ENCODE results near the gene RING1.
A peak's percentile ranks its signal among the peaks of the same experiment; 100 is the strongest.

The RING1 gene

DNA sequence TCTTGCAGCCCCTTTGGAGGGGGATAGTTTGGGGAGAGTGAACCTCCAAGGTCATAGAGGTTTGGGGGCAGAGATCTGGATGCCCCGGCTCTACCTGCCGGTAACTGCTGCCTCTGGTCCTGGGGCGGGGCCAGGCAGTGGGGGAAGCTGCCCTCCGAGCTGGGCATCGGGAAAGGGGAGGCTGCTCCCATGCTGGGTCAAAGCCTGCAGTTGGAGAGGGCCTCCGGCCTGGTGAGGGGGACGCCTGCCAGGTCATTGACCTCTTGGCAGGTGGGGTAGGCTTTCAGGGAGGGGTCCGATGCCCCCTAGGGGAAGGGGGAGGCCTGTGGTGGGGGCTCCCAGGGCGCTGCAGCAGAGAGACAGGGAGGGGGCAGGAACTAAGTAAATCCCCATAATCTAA lies 23.1 kb upstream of the RING1 start:
- Histone ChIP-seq H3K9me3 (ENCODE audit: control insufficient read depth in 2 of 2, low read length in 2 of 2) (no peaks in the 10 kb centered on the region), H3K4me1 (ENCODE audit: control insufficient read depth in 2 of 2, insufficient read depth in 2 of 2, low read length in 2 of 2) (no peaks in the 10 kb centered on the region), H3K36me3 (ENCODE audit: control insufficient read depth in 2 of 2, insufficient read depth in 2 of 2, low read length in 2 of 2) (no peaks in the 10 kb centered on the region), H3K4me3 (ENCODE audit: low read length in 2 of 2) (no peak overlapping the region), H3K27me3 (ENCODE audit: control insufficient read depth in 2 of 2, insufficient read depth in 2 of 2, low read length in 2 of 2) (peaks cover 4 to 7% of the 10 kb centered on the region in 2 donors), H3K9ac (ENCODE audit: low read depth in 1 of 2, low read length in 2 of 2) (no peak overlapping the region), H3K27ac (ENCODE audit: low read depth in 2 of 2, low read length in 2 of 2) (no peak overlapping the region)

DNA sequence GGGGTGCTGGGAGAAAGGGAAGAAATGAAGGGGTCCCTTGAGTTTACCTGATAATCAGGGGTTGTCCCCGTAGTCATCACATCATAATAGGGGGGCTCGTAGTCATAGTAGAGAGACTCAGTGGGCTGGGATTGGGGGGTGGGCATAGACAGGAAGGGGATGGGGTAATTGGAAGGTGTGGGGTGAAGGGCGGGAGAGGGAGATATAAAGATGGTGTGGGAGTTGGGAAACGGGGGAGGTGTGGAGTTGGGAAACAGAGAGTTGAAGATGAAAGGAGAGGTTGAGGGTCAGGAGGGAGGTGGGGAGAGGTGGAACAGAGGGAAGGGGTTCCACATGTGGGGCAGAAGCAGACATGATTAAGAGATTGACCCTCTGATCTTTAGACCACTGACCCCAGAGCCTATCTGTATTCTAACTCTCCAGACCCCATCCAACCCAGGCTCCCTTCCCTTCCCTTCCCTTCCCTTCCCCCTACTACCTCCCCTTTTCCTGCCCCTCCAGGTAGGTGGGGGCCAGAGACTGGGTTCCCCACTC lies 22.6 kb upstream of the RING1 start:
- H3K36me3 ChIP-seq (ENCODE audit: control insufficient read depth in 2 of 2, insufficient read depth in 2 of 2, low read length in 2 of 2) = no peaks in the 10 kb centered on the region
- no peak overlapping the region for H3K27ac ChIP-seq (ENCODE audit: low read depth in 2 of 2, low read length in 2 of 2)
- no peaks in the 10 kb centered on the region for H3K4me1 ChIP-seq (ENCODE audit: control insufficient read depth in 2 of 2, insufficient read depth in 2 of 2, low read length in 2 of 2)
- H3K27me3 ChIP-seq (ENCODE audit: control insufficient read depth in 2 of 2, insufficient read depth in 2 of 2, low read length in 2 of 2) = peaks cover 8% of the 10 kb centered on the region in 2 donors
- no peak overlapping the region for H3K4me3 ChIP-seq (ENCODE audit: low read length in 2 of 2)
- H3K9ac ChIP-seq (ENCODE audit: low read depth in 1 of 2, low read length in 2 of 2) = no peak overlapping the region
- no peaks in the 10 kb centered on the region for H3K9me3 ChIP-seq (ENCODE audit: control insufficient read depth in 2 of 2, low read length in 2 of 2)

DNA sequence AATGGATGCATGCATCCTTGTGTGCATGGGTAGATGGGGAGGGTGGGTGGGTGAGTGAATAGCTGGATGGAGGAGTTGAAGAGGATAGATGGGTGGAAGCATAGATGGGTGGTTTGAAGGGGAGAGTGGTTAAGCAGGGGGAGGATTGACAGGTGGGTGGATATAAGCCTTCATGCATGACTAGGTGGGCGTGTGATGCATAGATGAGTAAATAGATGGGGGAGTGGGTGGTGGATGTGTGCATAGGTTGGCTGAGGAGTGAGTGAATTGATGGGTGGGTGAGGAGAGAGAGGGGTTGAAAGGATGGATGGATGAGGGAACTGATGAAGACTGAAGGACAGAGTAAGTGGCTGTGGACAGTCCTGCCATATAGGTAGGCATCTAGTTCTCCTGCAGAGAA lies 20.5 kb upstream of the RING1 start:
- Histone ChIP-seq H3K4me1 (ENCODE audit: control insufficient read depth in 2 of 2, insufficient read depth in 2 of 2, low read length in 2 of 2) (peaks cover 4 to 8% of the 10 kb centered on the region in 2 donors), H3K36me3 (ENCODE audit: control insufficient read depth in 2 of 2, insufficient read depth in 2 of 2, low read length in 2 of 2) (no peaks in the 10 kb centered on the region), H3K27me3 (ENCODE audit: control insufficient read depth in 2 of 2, insufficient read depth in 2 of 2, low read length in 2 of 2) (peaks cover 22 to 23% of the 10 kb centered on the region in 2 donors), H3K27ac (ENCODE audit: low read depth in 2 of 2, low read length in 2 of 2) (no peak overlapping the region), H3K4me3 (ENCODE audit: low read length in 2 of 2) (no peak overlapping the region), H3K9ac (ENCODE audit: low read depth in 1 of 2, low read length in 2 of 2) (no peak overlapping the region), H3K9me3 (ENCODE audit: control insufficient read depth in 2 of 2, low read length in 2 of 2) (no peaks in the 10 kb centered on the region)

DNA sequence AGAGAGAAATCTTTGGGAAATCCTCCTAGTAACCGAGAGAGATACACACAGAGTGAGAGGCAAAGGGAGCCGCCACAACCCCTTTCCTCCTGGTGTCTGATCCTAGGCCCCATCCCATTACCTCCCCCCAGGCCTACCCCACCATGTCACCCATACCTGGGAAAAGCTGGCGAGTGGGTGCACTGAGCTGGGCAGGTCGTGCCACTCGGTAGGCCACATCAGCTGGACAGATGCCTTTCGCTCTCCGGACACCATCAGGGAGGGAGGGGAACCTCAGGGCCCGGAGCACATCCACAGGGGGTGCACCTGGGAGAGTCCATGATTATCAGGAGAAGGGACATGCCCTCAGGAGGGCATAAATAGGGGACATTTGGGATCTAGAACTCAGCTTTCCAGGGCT lies 19.1 kb upstream of the RING1 start:
- Histone ChIP-seq H3K27ac (ENCODE audit: low read depth in 2 of 2, low read length in 2 of 2) (no peak overlapping the region), H3K4me1 (ENCODE audit: control insufficient read depth in 2 of 2, insufficient read depth in 2 of 2, low read length in 2 of 2) (peaks cover 7 to 10% of the 10 kb centered on the region in 2 donors), H3K36me3 (ENCODE audit: control insufficient read depth in 2 of 2, insufficient read depth in 2 of 2, low read length in 2 of 2) (peaks cover 0 to under 1% of the 10 kb centered on the region in 2 donors)

DNA sequence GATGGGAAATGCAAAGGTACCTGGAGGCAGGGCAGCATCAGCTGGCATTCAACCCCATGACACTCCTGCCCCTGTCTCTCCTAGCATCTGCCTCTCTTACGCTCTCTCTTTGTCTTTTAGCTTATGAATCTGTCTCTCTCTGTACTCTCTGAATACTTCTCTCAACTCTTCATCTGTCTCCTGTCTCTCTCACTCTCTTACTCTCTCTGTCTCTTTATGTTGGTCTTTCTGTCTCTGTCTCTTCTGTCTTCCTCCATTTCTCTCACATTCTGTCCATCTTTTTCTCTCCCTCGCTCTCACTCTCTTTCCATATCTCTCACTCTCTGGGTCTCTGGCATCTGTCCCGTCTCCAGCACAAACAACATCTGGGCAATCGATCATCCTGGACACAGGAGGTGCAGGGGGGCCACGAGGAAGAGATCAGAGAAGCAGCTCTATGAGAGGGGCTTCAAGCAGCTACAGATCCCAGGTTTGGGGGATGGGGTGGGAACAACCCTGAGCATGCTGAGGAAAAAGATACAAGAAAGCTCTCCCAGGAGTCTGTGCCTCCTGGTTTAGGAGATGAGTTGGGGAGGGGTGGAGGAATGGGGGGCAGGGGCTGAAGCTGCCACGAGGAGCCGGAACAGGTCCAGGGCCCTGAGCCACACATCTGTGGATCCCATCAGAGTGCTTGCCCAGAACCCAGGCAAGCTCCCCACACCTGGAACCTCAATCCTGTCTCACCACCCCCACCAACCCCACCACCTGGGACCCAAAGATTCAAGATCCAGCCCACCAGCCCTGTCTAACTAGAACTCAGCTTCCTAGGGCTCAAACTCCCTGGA lies 18.5 kb upstream of the RING1 start:
- Histone ChIP-seq H3K9ac (ENCODE audit: low read depth in 1 of 2, low read length in 2 of 2) (no peak overlapping the region), H3K4me1 (ENCODE audit: control insufficient read depth in 2 of 2, insufficient read depth in 2 of 2, low read length in 2 of 2) (peaks cover 7 to 10% of the 10 kb centered on the region in 2 donors), H3K9me3 (ENCODE audit: control insufficient read depth in 2 of 2, low read length in 2 of 2) (no peaks in the 10 kb centered on the region), H3K36me3 (ENCODE audit: control insufficient read depth in 2 of 2, insufficient read depth in 2 of 2, low read length in 2 of 2) (peaks cover 5 to 7% of the 10 kb centered on the region in 2 donors), H3K27me3 (ENCODE audit: control insufficient read depth in 2 of 2, insufficient read depth in 2 of 2, low read length in 2 of 2) (peaks cover 22 to 23% of the 10 kb centered on the region in 2 donors), H3K27ac (ENCODE audit: low read depth in 2 of 2, low read length in 2 of 2) (no peak overlapping the region), H3K4me3 (ENCODE audit: low read length in 2 of 2) (no peak overlapping the region)

More for the DNA sequence above, 19.1 kb upstream of the RING1 start:
- no peak overlapping the region for H3K4me3 ChIP-seq (ENCODE audit: low read length in 2 of 2)
- peaks cover 22 to 23% of the 10 kb centered on the region in 2 donors for H3K27me3 ChIP-seq (ENCODE audit: control insufficient read depth in 2 of 2, insufficient read depth in 2 of 2, low read length in 2 of 2)
- H3K9me3 ChIP-seq (ENCODE audit: control insufficient read depth in 2 of 2, low read length in 2 of 2) = no peaks in the 10 kb centered on the region
- H3K9ac ChIP-seq (ENCODE audit: low read depth in 1 of 2, low read length in 2 of 2) = no peak overlapping the region

DNA sequence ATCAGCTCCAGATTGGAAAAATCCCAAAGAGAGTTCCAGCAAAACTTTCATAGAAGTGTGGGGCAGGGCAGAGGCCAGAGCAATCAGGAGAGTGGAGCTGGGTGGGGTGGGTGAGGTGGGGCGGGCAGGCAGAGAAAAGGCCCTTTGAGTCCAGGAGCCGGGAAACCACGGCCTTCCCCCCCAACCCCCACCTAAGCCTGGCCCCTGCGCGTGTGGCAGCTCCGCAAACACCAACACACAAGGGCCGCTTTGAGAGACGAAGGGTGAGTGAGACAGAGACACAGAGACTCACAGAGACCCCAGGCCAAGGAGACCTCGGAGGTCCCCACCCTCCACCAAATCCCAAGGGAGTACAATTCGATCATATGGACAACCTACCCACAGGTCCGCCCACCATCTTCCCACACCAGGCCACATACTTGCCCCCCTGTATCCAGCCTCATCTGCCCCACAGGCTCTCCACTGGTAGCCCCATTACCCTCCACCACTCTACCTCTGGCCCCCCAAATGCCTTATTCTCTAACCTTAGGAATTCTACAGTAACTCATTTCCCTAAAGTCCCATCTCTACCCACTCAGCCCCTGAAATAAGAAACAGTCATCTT lies 17.7 kb upstream of the RING1 start:
- H3K4me3 ChIP-seq (ENCODE audit: low read length in 2 of 2) = no peak overlapping the region
- H3K27me3 ChIP-seq (ENCODE audit: control insufficient read depth in 2 of 2, insufficient read depth in 2 of 2, low read length in 2 of 2) = peaks cover 22 to 23% of the 10 kb centered on the region in 2 donors
- H3K36me3 ChIP-seq (ENCODE audit: control insufficient read depth in 2 of 2, insufficient read depth in 2 of 2, low read length in 2 of 2) = peaks cover 13 to 15% of the 10 kb centered on the region in 2 donors
- H3K27ac ChIP-seq (ENCODE audit: low read depth in 2 of 2, low read length in 2 of 2) = no peak overlapping the region
- H3K9ac ChIP-seq (ENCODE audit: low read depth in 1 of 2, low read length in 2 of 2) = no peak overlapping the region
- H3K4me1 ChIP-seq (ENCODE audit: control insufficient read depth in 2 of 2, insufficient read depth in 2 of 2, low read length in 2 of 2) = peaks cover 7 to 10% of the 10 kb centered on the region in 2 donors
- H3K9me3 ChIP-seq (ENCODE audit: control insufficient read depth in 2 of 2, low read length in 2 of 2) = no peaks in the 10 kb centered on the region

DNA sequence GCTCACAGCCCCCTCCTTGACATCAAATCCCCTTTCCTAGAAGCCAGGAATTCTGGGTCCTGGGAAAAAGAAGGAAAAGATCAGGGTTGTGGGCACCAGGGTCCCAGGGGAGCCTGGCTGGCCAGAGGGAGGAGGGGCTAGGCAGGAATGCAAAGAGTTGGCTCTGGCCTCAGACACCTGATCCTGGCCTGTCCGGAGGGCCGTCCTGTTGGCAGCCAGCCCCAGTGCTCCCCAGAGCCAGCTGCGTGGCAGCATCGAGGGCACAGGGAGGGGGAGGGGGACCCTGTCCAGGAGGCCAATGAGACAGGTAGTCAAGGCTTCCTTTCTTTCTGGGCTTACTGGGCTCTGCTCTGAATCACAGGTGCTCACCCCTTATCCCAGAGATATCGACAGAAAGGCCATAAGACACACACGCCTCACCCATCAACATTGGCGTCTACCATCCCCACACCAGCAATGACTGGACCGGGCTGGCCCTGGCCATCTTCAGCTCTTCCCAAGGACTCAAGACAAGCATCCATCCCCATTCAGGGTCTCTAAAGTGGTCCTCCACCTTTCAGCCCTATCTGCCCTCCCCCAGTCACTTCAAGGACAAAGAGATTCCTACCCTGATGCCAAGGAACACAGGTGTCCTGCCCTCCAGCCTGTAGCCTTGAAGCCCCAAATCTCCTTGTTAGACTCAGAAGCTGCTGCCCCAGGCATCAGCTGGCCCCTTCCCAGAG lies 16.8 kb upstream of the RING1 start:
- peaks cover 22 to 23% of the 10 kb centered on the region in 2 donors for H3K27me3 ChIP-seq (ENCODE audit: control insufficient read depth in 2 of 2, insufficient read depth in 2 of 2, low read length in 2 of 2)
- H3K27ac ChIP-seq (ENCODE audit: low read depth in 2 of 2, low read length in 2 of 2) = no peak overlapping the region
- H3K36me3 ChIP-seq (ENCODE audit: control insufficient read depth in 2 of 2, insufficient read depth in 2 of 2, low read length in 2 of 2) = peaks cover 21 to 25% of the 10 kb centered on the region in 2 donors
- no peak overlapping the region for H3K9ac ChIP-seq (ENCODE audit: low read depth in 1 of 2, low read length in 2 of 2)
- no peak overlapping the region for H3K4me3 ChIP-seq (ENCODE audit: low read length in 2 of 2)
- no peaks in the 10 kb centered on the region for H3K9me3 ChIP-seq (ENCODE audit: control insufficient read depth in 2 of 2, low read length in 2 of 2)
- H3K4me1 ChIP-seq (ENCODE audit: control insufficient read depth in 2 of 2, insufficient read depth in 2 of 2, low read length in 2 of 2) = peaks cover 7 to 10% of the 10 kb centered on the region in 2 donors

DNA sequence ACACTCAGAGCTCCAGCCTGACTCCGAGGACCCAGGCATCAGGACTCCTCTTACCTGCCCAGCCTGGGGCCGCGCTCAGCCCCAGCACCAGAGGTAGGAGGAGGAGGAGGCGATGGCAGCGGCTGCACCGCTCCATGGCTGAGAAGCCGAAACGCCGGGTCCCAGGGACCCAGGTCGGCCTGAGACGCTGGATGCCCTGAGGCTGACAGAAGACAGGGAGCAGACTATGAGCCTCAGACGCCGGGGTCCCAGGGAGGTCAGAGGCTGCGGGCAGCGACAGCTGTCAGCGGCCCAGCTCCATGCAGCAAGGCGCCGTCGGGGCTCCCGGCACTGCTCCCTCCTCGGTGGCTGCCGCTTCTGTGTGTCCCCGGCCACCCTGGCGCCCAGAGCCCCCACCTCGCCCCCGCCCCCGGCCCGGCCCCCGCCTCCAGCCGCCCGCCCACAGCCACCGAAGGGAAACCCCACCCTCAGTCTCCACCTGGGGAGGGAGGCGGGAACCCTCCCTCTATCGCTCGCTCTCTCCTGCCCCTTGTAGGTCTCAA lies 16.1 kb upstream of the RING1 start, which contains the start of gene COL11A2:
COL11A2 (minus strand) TSS at position 363 of the 542 bp plus-strand sequence; CDS start at position 136, 227 bp downstream.
- Histone ChIP-seq H3K9me3 (ENCODE audit: control insufficient read depth in 2 of 2, low read length in 2 of 2) (no peaks in the 10 kb centered on the region), H3K4me1 (ENCODE audit: control insufficient read depth in 2 of 2, insufficient read depth in 2 of 2, low read length in 2 of 2) (peaks cover 7 to 10% of the 10 kb centered on the region in 2 donors), H3K9ac (ENCODE audit: low read depth in 1 of 2, low read length in 2 of 2) (peak within 1 kb of the TSS; percentile 28 to 41), H3K27me3 (ENCODE audit: control insufficient read depth in 2 of 2, insufficient read depth in 2 of 2, low read length in 2 of 2) (peaks cover 22% of the 10 kb centered on the region in 2 donors), H3K27ac (ENCODE audit: low read depth in 2 of 2, low read length in 2 of 2) (no peak within 1 kb of the TSS), H3K36me3 (ENCODE audit: control insufficient read depth in 2 of 2, insufficient read depth in 2 of 2, low read length in 2 of 2) (peaks cover 28 to 29% of the 10 kb centered on the region in 2 donors), H3K4me3 (ENCODE audit: low read length in 2 of 2) (peak within 1 kb of the TSS; percentile 37 to 62)

DNA sequence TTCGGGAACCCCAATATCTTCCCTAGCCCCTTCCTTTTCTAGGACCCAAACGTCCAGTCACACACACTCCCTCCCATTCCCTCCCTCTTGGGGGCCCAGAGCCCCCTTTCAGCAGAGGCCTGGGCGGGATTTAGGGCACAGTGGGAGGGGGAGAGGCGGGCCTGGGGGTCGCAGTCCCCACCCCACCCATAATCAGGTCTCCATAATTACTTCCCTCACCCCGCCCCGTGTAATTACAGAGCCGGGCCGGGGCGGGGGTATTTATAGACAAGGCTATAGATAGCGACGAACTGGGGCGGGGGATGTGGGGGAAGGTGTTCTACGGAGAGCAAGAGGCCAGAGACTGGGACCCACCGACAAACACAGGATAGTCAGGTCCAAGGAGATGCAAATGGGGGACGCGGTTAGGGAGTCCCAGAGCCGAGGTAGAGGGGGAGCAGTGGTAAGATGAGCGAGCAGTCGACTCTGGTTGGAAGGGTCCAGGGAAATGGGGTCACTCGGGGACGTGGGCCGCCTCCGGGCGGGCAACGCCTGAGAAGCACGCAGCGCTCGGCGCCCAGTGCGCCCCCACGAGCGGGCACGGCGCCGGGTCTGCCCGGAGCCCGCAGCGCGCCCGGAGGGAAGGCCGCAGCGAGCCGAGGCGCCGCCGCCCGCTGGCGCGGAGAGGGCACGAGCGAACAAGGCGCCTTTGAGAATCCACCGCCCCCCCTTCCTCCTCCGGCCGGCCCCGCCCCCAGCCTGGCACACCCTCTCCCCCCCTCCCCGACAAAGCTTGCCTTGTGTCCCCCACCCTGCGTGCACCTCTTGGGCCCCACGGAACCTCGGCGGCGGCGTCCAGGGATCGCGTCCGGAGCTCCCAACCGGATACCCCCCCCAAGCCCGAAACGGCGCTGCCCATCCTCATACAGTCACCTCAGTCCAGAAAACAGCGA lies 15.4 kb upstream of the RING1 start:
- H3K27me3 ChIP-seq (ENCODE audit: control insufficient read depth in 2 of 2, insufficient read depth in 2 of 2, low read length in 2 of 2) = peaks cover 22% of the 10 kb centered on the region in 2 donors
- H3K36me3 ChIP-seq (ENCODE audit: control insufficient read depth in 2 of 2, insufficient read depth in 2 of 2, low read length in 2 of 2) = peaks cover 30 to 33% of the 10 kb centered on the region in 2 donors
- H3K9ac ChIP-seq (ENCODE audit: low read depth in 1 of 2, low read length in 2 of 2) = peak overlapping the region; percentile 28 to 41
- no peak overlapping the region for H3K27ac ChIP-seq (ENCODE audit: low read depth in 2 of 2, low read length in 2 of 2)
- peaks cover 7 to 14% of the 10 kb centered on the region in 2 donors for H3K4me1 ChIP-seq (ENCODE audit: control insufficient read depth in 2 of 2, insufficient read depth in 2 of 2, low read length in 2 of 2)
- H3K9me3 ChIP-seq (ENCODE audit: control insufficient read depth in 2 of 2, low read length in 2 of 2) = no peaks in the 10 kb centered on the region
- H3K4me3 ChIP-seq (ENCODE audit: low read length in 2 of 2) = peak overlapping the region; percentile 37 to 62

Data from mucosa of rectum (tissue), 2 donors.